Progenitor cell of endocrine pancreas (in vitro differentiated cells): ENCODE data around the gene FCGR1A. TPM values are rescaled to one million over a fixed set of nuclear protein-coding genes. Genes with fewer than 3 reads are reported as not detected.
"Not testable (repeated sequence)": the region's sequence is repeated elsewhere in the genome, so short reads cannot be mapped to it uniquely, and the experiment has no call there.

Source experiments
- DNase-seq: peaks from one replicate; pipeline ENCODE4 v3.0.0; 2021; ENCODE audit warnings: low spot score; ENCODE audit not compliant: unreplicated experiment
- H3K27ac Mint-ChIP-seq: 2 replicates; pipeline ENCODE4 v1.8.0; 2021; ENCODE audit warnings: mild to moderate bottlenecking, moderate library complexity, mixed read lengths
- H3K27me3 Mint-ChIP-seq: 2 replicates; pipeline ENCODE4 v1.8.0; 2021; ENCODE audit warnings: mixed read lengths
- H3K36me3 Mint-ChIP-seq: 2 replicates; pipeline ENCODE4 v1.8.0; 2022; ENCODE audit warnings: mixed read lengths; ENCODE audit not compliant: insufficient read depth
- H3K4me1 Mint-ChIP-seq: 2 replicates; pipeline ENCODE4 v1.8.0; 2021; ENCODE audit warnings: low read depth, mixed read lengths
- H3K4me3 Mint-ChIP-seq: 2 replicates; pipeline ENCODE4 v1.8.0; 2021; ENCODE audit warnings: low read depth, mild to moderate bottlenecking, moderate library complexity, mixed read lengths
- H3K9me3 Mint-ChIP-seq: 2 replicates; pipeline ENCODE4 v1.8.0; 2021; ENCODE audit warnings: low read depth, mixed read lengths
- total RNA-seq: library from RNA; stranded (reverse); gene quantifications from 2 replicates; pipeline ENCODE4 v1.2.1, GENCODE V29; 2021

The FCGR1A gene
- total RNA-seq, 1 donor from 2014 or later = not detected

- H3K4me3 Mint-ChIP-seq, H3K27me3 Mint-ChIP-seq, H3K9me3 Mint-ChIP-seq, H3K27ac Mint-ChIP-seq, DNase-seq, H3K36me3 Mint-ChIP-seq, H3K4me1 Mint-ChIP-seq: not testable (repeated sequence)
Observed at GRCh38 chr1:149755294-149755693, 27.2 kb upstream of the FCGR1A start.

- H3K4me1 Mint-ChIP-seq, H3K9me3 Mint-ChIP-seq, H3K36me3 Mint-ChIP-seq, H3K4me3 Mint-ChIP-seq, DNase-seq, H3K27ac Mint-ChIP-seq, H3K27me3 Mint-ChIP-seq: not testable (repeated sequence)
Observed at GRCh38 chr1:149762294-149762693, 20.2 kb upstream of the FCGR1A start.

- DNase-seq, H3K4me3 Mint-ChIP-seq, H3K27ac Mint-ChIP-seq, H3K27me3 Mint-ChIP-seq, H3K4me1 Mint-ChIP-seq, H3K36me3 Mint-ChIP-seq, H3K9me3 Mint-ChIP-seq: not testable (repeated sequence)
Observed at GRCh38 chr1:149764087-149764800, 18.2 kb upstream of the FCGR1A start.

GRCh38 chr1:149766241-149766640 is 16.3 kb upstream of the FCGR1A start:
- not testable (repeated sequence) for H3K36me3 Mint-ChIP-seq, H3K27me3 Mint-ChIP-seq, H3K4me1 Mint-ChIP-seq, H3K9me3 Mint-ChIP-seq, H3K4me3 Mint-ChIP-seq, DNase-seq, H3K27ac Mint-ChIP-seq

- H3K36me3 Mint-ChIP-seq = not testable (repeated sequence)
Observed at GRCh38 chr1:149769216-149769615, 13.3 kb upstream of the FCGR1A start.

GRCh38 chr1:149770661-149771060 is 11.8 kb upstream of the FCGR1A start:
- DNase-seq, H3K27me3 Mint-ChIP-seq, H3K4me3 Mint-ChIP-seq, H3K27ac Mint-ChIP-seq, H3K9me3 Mint-ChIP-seq, H3K4me1 Mint-ChIP-seq, H3K36me3 Mint-ChIP-seq: not testable (repeated sequence)

More at GRCh38 chr1:149769216-149769615, 13.3 kb upstream of the FCGR1A start:
- not testable (repeated sequence) for H3K27me3 Mint-ChIP-seq, DNase-seq, H3K9me3 Mint-ChIP-seq, H3K27ac Mint-ChIP-seq, H3K4me1 Mint-ChIP-seq, H3K4me3 Mint-ChIP-seq

GRCh38 chr1:149771653-149772425 is 10.7 kb upstream of the FCGR1A start:
- H3K4me1 Mint-ChIP-seq, H3K36me3 Mint-ChIP-seq, H3K4me3 Mint-ChIP-seq, H3K9me3 Mint-ChIP-seq, DNase-seq, H3K27me3 Mint-ChIP-seq, H3K27ac Mint-ChIP-seq: not testable (repeated sequence)

- H3K9me3 Mint-ChIP-seq, H3K27me3 Mint-ChIP-seq, DNase-seq, H3K4me3 Mint-ChIP-seq, H3K4me1 Mint-ChIP-seq, H3K36me3 Mint-ChIP-seq, H3K27ac Mint-ChIP-seq: not testable (repeated sequence)
Observed at GRCh38 chr1:149775510-149776147, 6.9 kb upstream of the FCGR1A start.

- H3K4me1 Mint-ChIP-seq, H3K27ac Mint-ChIP-seq, H3K9me3 Mint-ChIP-seq, DNase-seq, H3K36me3 Mint-ChIP-seq, H3K27me3 Mint-ChIP-seq, H3K4me3 Mint-ChIP-seq: not testable (repeated sequence)
Observed at GRCh38 chr1:149777084-149777483, 5.4 kb upstream of the FCGR1A start.

GRCh38 chr1:149778313-149778712 is 4.2 kb upstream of the FCGR1A start:
- not testable (repeated sequence) for H3K27me3 Mint-ChIP-seq, H3K4me3 Mint-ChIP-seq, H3K4me1 Mint-ChIP-seq, H3K9me3 Mint-ChIP-seq, H3K36me3 Mint-ChIP-seq, H3K27ac Mint-ChIP-seq, DNase-seq

GRCh38 chr1:149781413-149781984 is 995 bp upstream of the FCGR1A start:
- H3K9me3 Mint-ChIP-seq, H3K4me3 Mint-ChIP-seq, H3K4me1 Mint-ChIP-seq, DNase-seq, H3K27ac Mint-ChIP-seq, H3K27me3 Mint-ChIP-seq, H3K36me3 Mint-ChIP-seq: not testable (repeated sequence)

GRCh38 chr1:149783289-149783688 is 795 bp downstream of the FCGR1A start:
- H3K4me1 Mint-ChIP-seq, H3K36me3 Mint-ChIP-seq, H3K27ac Mint-ChIP-seq, DNase-seq, H3K27me3 Mint-ChIP-seq, H3K4me3 Mint-ChIP-seq, H3K9me3 Mint-ChIP-seq: not testable (repeated sequence)

- H3K4me3 Mint-ChIP-seq, H3K9me3 Mint-ChIP-seq, H3K36me3 Mint-ChIP-seq, H3K27me3 Mint-ChIP-seq, DNase-seq, H3K27ac Mint-ChIP-seq, H3K4me1 Mint-ChIP-seq: not testable (repeated sequence)
Observed at GRCh38 chr1:149783868-149784267, 1.4 kb downstream of the FCGR1A start.
